H1 (cell line): ENCODE measurements around the gene RASGEF1C. TPM values are rescaled to one million over a fixed set of nuclear protein-coding genes. Genes with fewer than 3 reads are reported as not detected.
A peak's percentile ranks its signal among the peaks of the same experiment; 100 is the strongest.

ENCODE experiments used
- CTCF ChIA-PET: fragments of 300-600 bp; sonication (Branson Sonifier 250); formaldehyde crosslinking; loops from one replicate; lab custom pipeline; 2021; ENCODE audit not compliant: partially characterized antibody; lab: Charles Lee
- POLR2A ChIA-PET: fragments of 300-600 bp; sonication (Branson Sonifier 250); formaldehyde crosslinking; loops from one replicate; lab custom pipeline; 2021; ENCODE audit warnings: inconsistent platforms; ENCODE audit not compliant: partially characterized antibody; lab: Charles Lee
- DNase-seq, 2 experiments: peaks; one replicate each; pipeline versions ENCODE4 v3.0.0 to v3.0.0-alpha.2; 2010 to 2022; ENCODE audit warnings: low spot score in 2 of 2, low read depth in 1 of 2, mixed read lengths in 1 of 2
- FAIRE-seq: peaks from 2 replicates; lab custom pipeline; 2011; peaks lifted over from hg19 to GRCh38; lab: Jason Lieb, UNC
- H2AFZ ChIP-seq: 2 replicates; pipeline ENCODE4 v1.8.1; 2012; ENCODE audit warnings: low read length, inconsistent platforms
- H2AK5ac ChIP-seq: 2 replicates; pipeline ENCODE4 v1.6.1; 2013; ENCODE audit warnings: low read depth, low read length
- H2BK120ac ChIP-seq: replicated peaks from 2 replicates; pipeline ENCODE3; 2013; ENCODE audit warnings: low read depth, low read length, inconsistent platforms
- H2BK12ac ChIP-seq: 2 replicates; pipeline ENCODE4 v1.6.1; 2013; ENCODE audit warnings: low read depth, low read length
- H2BK15ac ChIP-seq: 2 replicates; pipeline ENCODE4 v1.6.1; 2013; ENCODE audit warnings: low read length
- H2BK20ac ChIP-seq: 2 replicates; pipeline ENCODE4 v1.6.1; 2013; ENCODE audit warnings: low read length
- H2BK5ac ChIP-seq: 2 replicates; pipeline ENCODE4 v1.6.1; 2013; ENCODE audit warnings: low read depth, low read length
- H3K14ac ChIP-seq: 2 replicates; pipeline ENCODE4 v1.6.1; 2013; ENCODE audit warnings: inconsistent platforms; ENCODE audit not compliant: insufficient read length
- H3K18ac ChIP-seq: 2 replicates; pipeline ENCODE4 v1.6.1; 2013; ENCODE audit warnings: low read length; ENCODE audit errors: extremely low read depth
- H3K23ac ChIP-seq: 2 replicates; pipeline ENCODE4 v1.6.1; 2013; ENCODE audit warnings: inconsistent platforms; ENCODE audit not compliant: insufficient read length
- H3K23me2 ChIP-seq: 2 replicates; pipeline ENCODE4 v1.6.1; 2013; ENCODE audit warnings: low read depth, low read length
- H3K27ac ChIP-seq: 2 replicates; pipeline ENCODE4 v1.6.1; 2011; ENCODE audit warnings: low read depth, low read length, inconsistent platforms
- H3K27me3 ChIP-seq, 4 experiments: replicated peaks in 1 of 4; 1 replicate in 1 of 4; 2 replicates in 3 of 4; pipeline versions ENCODE4 v1.6.1 to v1.8.1; 2011 to 2013; ENCODE audit warnings: low read length in 3 of 4, mild to moderate bottlenecking in 3 of 4, inconsistent platforms in 2 of 4, mixed read lengths in 2 of 4, moderate library complexity in 1 of 4; ENCODE audit not compliant: control insufficient read depth in 3 of 4, insufficient read depth in 3 of 4; ENCODE audit errors: extremely low read depth in 1 of 4
- H3K36me3 ChIP-seq, 4 experiments: 2 replicates each; pipeline versions ENCODE4 v1.6.1 to v1.8.1; 2011 to 2013; ENCODE audit warnings: mild to moderate bottlenecking in 4 of 4, low read length in 3 of 4, moderate library complexity in 2 of 4, control low read depth in 1 of 4, inconsistent platforms in 1 of 4; ENCODE audit not compliant: insufficient read depth in 4 of 4, control insufficient read depth in 2 of 4
- H3K4ac ChIP-seq: replicated peaks from 2 replicates; pipeline ENCODE3; 2013; ENCODE audit warnings: low read length, low read depth, mixed read lengths, inconsistent platforms; ENCODE audit not compliant: insufficient read length
- H3K4me1 ChIP-seq, 4 experiments: replicated peaks in 1 of 4; 1 replicate in 1 of 4; 2 replicates in 3 of 4; pipeline versions ENCODE4 v1.6.1 to v1.8.1; 2011 to 2013; ENCODE audit warnings: low read length in 3 of 4, inconsistent platforms in 2 of 4, mixed read lengths in 1 of 4; ENCODE audit not compliant: insufficient read depth in 4 of 4, control insufficient read depth in 3 of 4
- H3K4me2 ChIP-seq, 2 experiments: 2 replicates each; pipeline versions ENCODE4 v1.6.1 to v1.8.1; 2011 to 2013; ENCODE audit warnings: low read depth in 2 of 2, low read length in 2 of 2, control low read depth in 1 of 2, inconsistent platforms in 1 of 2, mild to moderate bottlenecking in 1 of 2; ENCODE audit not compliant: insufficient read depth in 1 of 2
- H3K4me3 ChIP-seq, 4 experiments: fragments of 200-600, 300-600 bp in 1 of 4; sonication (generic), shearing (Covaris generic), sonication (Bioruptor Twin) in 1 of 4; 2 replicates each; pipeline versions ENCODE4 v1.5.1 to v1.8.1; 2011 to 2016; ENCODE audit warnings: low read length in 4 of 4, low read depth in 3 of 4, control low read depth in 2 of 4, inconsistent platforms in 2 of 4, mild to moderate bottlenecking in 2 of 4, mixed read lengths in 1 of 4, moderate library complexity in 1 of 4; ENCODE audit not compliant: insufficient read depth in 2 of 4; ENCODE audit errors: extremely low read depth in 1 of 4
- H3K56ac ChIP-seq: replicated peaks from 2 replicates; pipeline ENCODE3; 2013; ENCODE audit warnings: low read depth, mild to moderate bottlenecking, mixed read lengths, low read length, inconsistent platforms; ENCODE audit not compliant: insufficient read length
- H3K79me1 ChIP-seq: 2 replicates; pipeline ENCODE4 v1.6.1; 2013; ENCODE audit warnings: low read depth, low read length, control low read depth
- H3K79me2 ChIP-seq, 2 experiments: 2 replicates each; pipeline versions ENCODE4 v1.6.1 to v1.8.1; 2012 to 2013; ENCODE audit warnings: low read length in 2 of 2, mild to moderate bottlenecking in 2 of 2, inconsistent platforms in 1 of 2; ENCODE audit not compliant: insufficient read depth in 2 of 2, control insufficient read depth in 1 of 2
- H3K9ac ChIP-seq, 4 experiments: replicated peaks in 1 of 4; 1 replicate in 1 of 4; 2 replicates in 3 of 4; pipeline versions ENCODE4 v1.6.1 to v1.8.1; 2011 to 2013; ENCODE audit warnings: low read depth in 3 of 4, low read length in 3 of 4, control low read depth in 2 of 4, mild to moderate bottlenecking in 2 of 4, moderate library complexity in 2 of 4, inconsistent platforms in 1 of 4; ENCODE audit errors: extremely low read depth in 1 of 4
- H3K9me3 ChIP-seq, 2 experiments: 2 replicates each; pipeline versions ENCODE4 v1.6.1 to v1.8.1; 2012 to 2013; ENCODE audit warnings: mild to moderate bottlenecking in 2 of 2, moderate library complexity in 2 of 2, control low read depth in 1 of 2, inconsistent platforms in 1 of 2, low read depth in 1 of 2, low read length in 1 of 2, mixed read lengths in 1 of 2; ENCODE audit not compliant: insufficient read depth in 2 of 2
- H4K20me1 ChIP-seq, 2 experiments: replicated peaks in 1 of 2; 2 replicates each; pipeline versions ENCODE3 to v1.8.1; 2011 to 2013; ENCODE audit warnings: inconsistent platforms in 2 of 2, low read length in 2 of 2, mild to moderate bottlenecking in 1 of 2; ENCODE audit not compliant: insufficient read depth in 2 of 2, control insufficient read depth in 1 of 2
- H4K5ac ChIP-seq: 2 replicates; pipeline ENCODE4 v1.6.1; 2013; ENCODE audit warnings: low read length, low read depth, mixed read lengths, inconsistent platforms; ENCODE audit not compliant: insufficient read length
- H4K8ac ChIP-seq: 2 replicates; pipeline ENCODE4 v1.8.0; 2013; ENCODE audit warnings: mild to moderate bottlenecking, moderate library complexity, low read length, inconsistent platforms; ENCODE audit not compliant: insufficient read depth; ENCODE audit errors: extremely low read depth
- H4K91ac ChIP-seq: replicated peaks from 2 replicates; pipeline ENCODE3; 2013; ENCODE audit warnings: low read length, mixed read lengths, inconsistent platforms; ENCODE audit not compliant: insufficient read length
- ASH2L ChIP-seq: fragments of 200-600, 300-600 bp; sonication (generic); IDR thresholded peaks from one replicate; pipeline ENCODE4 v1.7.1; 2017; ENCODE audit warnings: low read length
- BCL11A ChIP-seq, 2 experiments: IDR thresholded peaks; one replicate each; pipeline ENCODE4 v1.6.1; 2011; ENCODE audit warnings: low read depth in 2 of 2, low read length in 2 of 2, mild to moderate bottlenecking in 2 of 2
- CHD1 ChIP-seq: IDR thresholded peaks from 2 replicates; pipeline ENCODE4 v1.6.1; 2012; ENCODE audit warnings: low read depth, low read length, improper control_type of control experiment
- HDAC2 ChIP-seq, 2 experiments: fragments of 300-600 bp in 1 of 2; sonication (generic) in 1 of 2; IDR thresholded peaks; 2 replicates each; pipeline ENCODE4 v1.6.1; 2011 to 2012; ENCODE audit warnings: low read depth in 2 of 2, low read length in 2 of 2, mild to moderate bottlenecking in 2 of 2, moderate library complexity in 2 of 2, borderline replicate concordance in 1 of 2, inconsistent platforms in 1 of 2
- KDM5A ChIP-seq: fragments of 200-600 bp; IDR thresholded peaks from 2 replicates; pipeline ENCODE4 v1.7.1; 2012; ENCODE audit warnings: mild to moderate bottlenecking, low read length, inconsistent platforms, mixed read lengths
- PHF8 ChIP-seq: fragments of 200-600 bp; sonication (generic); conservative IDR thresholded peaks from 2 replicates; pipeline ENCODE4 v1.7.1; 2012; ENCODE audit warnings: low read depth, mild to moderate bottlenecking, inconsistent platforms, low read length, moderate library complexity
- POLR2A ChIP-seq, 2 experiments: IDR thresholded peaks; 1 replicate in 1 of 2; 2 replicates in 1 of 2; pipeline ENCODE4 v1.6.1; 2011; ENCODE audit warnings: low read depth in 2 of 2, low read length in 2 of 2, mild to moderate bottlenecking in 2 of 2; ENCODE audit errors: control extremely low read depth in 1 of 2
- SP4 ChIP-seq: IDR thresholded peaks from 2 replicates; pipeline ENCODE4 v1.6.1; 2012; ENCODE audit warnings: low read length, inconsistent platforms
- TAF1 ChIP-seq: IDR thresholded peaks from 2 replicates; pipeline ENCODE4 v1.6.1; 2011; ENCODE audit warnings: mild to moderate bottlenecking, low read depth, low read length
- YY1 ChIP-seq: IDR thresholded peaks from 2 replicates; pipeline ENCODE4 v1.6.1; 2011; ENCODE audit warnings: low read depth, mild to moderate bottlenecking, low read length
- WGBS, 2 experiments: shearing (Covaris generic) in 1 of 2; methylation state at CpG; one replicate each; pipeline versions ENCODE4 v1.1.6 to v1.1.7; 2013 to 2015; ENCODE audit warnings: low lambda C conversion rate in 2 of 2, mixed read lengths in 2 of 2, inconsistent platforms in 1 of 2, low coverage in 1 of 2, missing lambda C conversion rate in 1 of 2; ENCODE audit not compliant: insufficient replicate concordance in 2 of 2, insufficient coverage in 1 of 2, insufficient read length in 1 of 2; ENCODE audit errors: extremely low coverage in 1 of 2, missing lambda C conversion rate in 1 of 2; 5-methylcytosine and 5-hydroxymethylcytosine counted together
- polyA plus RNA-seq, 7 experiments: library from polyadenylated mRNA; depleted of rRNA in 3 of 7; stranded (reverse) in 5 of 7; unstranded in 2 of 7; fragments of >200 nt in 5 of 7; fragments of 200-250 nt in 2 of 7; gene quantifications; 1 replicate in 5 of 7; 2 replicates in 1 of 7; 4 replicates in 1 of 7; pipeline versions ENCODE4 v1.2.1 to v1.2.3, GENCODE V29; 2011 to 2013; ENCODE audit warnings: missing spikeins in 2 of 7, mixed read lengths in 2 of 7
- total RNA-seq: library from RNA; stranded (reverse); fragmentation: NEBNext Ultra II Directional; extraction: Animal tissue kit (Norgen Biotek cat#: 25700); gene quantifications from 2 replicates; pipeline ENCODE4 v1.2.1, GENCODE V29; 2021
- TF ChIP-seq, protein P1 (sequence below): IDR thresholded peaks from 2 replicates; pipeline ENCODE4 v1.6.1; 2012; ENCODE audit warnings: low read length, inconsistent platforms

The RASGEF1C gene
- total and polyA plus RNA-seq, 2 of the 8 experiments (the other 6 are each of a cell fraction or from before 2014, with no cell fraction given), result 0.26 to 0.61 TPM

DNA sequence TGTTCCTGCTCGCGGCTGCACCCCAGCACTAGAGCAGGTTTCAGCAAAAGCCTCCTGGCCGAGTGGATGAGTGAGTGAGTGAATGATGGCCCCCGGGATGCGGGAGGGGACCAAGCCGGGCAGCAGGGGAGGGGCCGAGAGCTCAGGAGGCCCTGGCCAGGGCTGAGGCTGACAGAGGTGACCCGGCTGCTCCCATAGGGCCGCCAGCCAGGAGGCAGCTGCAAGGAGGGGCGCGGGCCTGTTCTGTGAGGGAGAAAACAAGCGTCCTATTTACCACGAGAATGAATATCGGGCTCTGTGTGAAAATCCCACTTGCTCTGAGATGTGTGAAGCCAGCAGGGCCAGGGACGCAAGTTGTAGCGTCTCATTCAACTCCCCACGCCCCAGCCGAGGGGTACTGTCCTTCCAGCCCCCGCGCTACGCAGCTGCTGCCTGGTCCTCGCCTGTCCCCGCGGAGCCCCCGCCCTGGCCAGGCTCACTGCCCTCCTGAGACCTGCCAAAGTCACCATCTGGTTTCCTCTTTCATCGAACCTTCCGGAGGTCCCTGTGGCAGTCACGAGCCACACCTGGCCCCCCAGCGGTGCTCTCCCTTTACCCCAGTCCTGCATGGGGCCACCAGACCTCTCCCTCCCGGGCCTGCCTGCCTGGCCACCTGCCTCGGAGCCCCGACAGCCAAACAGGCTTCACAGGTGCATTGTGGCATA, 38.8 kb downstream of the RASGEF1C start:
- WGBS, 2 experiments, result 85% methylated on average over 25 of the region's 32 CpGs; no CpG with 5 or more reads in 1 of the 2 experiments
- Histone ChIP-seq H3K36me3 (no peaks in the 10 kb centered on the region), H4K8ac (peak overlapping the region; percentile 74), H2BK12ac (no peak overlapping the region), H3K23ac (no peak overlapping the region), H2AFZ (no peak overlapping the region), H3K79me2 (no peaks in the 10 kb centered on the region), H2BK5ac (no peak overlapping the region), H3K18ac (no peak overlapping the region), H4K20me1 (no peaks in the 10 kb centered on the region), H3K4me1 (peaks cover 0 to 5% (median under 1%) of the 10 kb centered on the region in 4 experiments; a peak in 1 of 7 replicates), H2BK120ac (no peak overlapping the region), H3K27ac (no peak overlapping the region), H3K23me2 (no peaks in the 10 kb centered on the region), H3K56ac (no peak overlapping the region), H3K9ac (no peak overlapping the region), H4K91ac (peak overlapping the region; percentile 17), H2AK5ac (no peak overlapping the region), H3K4me3 (no peak overlapping the region), H2BK15ac (no peak overlapping the region), H4K5ac (no peak overlapping the region), H2BK20ac (no peak overlapping the region), H3K4ac (no peak overlapping the region), H3K27me3 (no peaks in the 10 kb centered on the region), H3K4me2 (no peak overlapping the region), H3K79me1 (no peaks in the 10 kb centered on the region), H3K14ac (no peak overlapping the region), H3K9me3 (no peaks in the 10 kb centered on the region)
- ChIA-PET CTCF (interaction anchor here (0.8 to 1.2 kb wide), 3 partner anchors 42 to 436 kb away, joined by 3 to 4 read pairs (median 3); no protein-coding TSS in a partner anchor), POLR2A (interaction anchor here (0.7 kb wide), 1 partner anchor 30 kb away, joined by 4 read pairs; no protein-coding TSS in a partner anchor)
- no peak for TF ChIP-seq BCL11A (IDR thresholded peaks at IDR 0.05; ENCODE audit: low read depth in 2 of 2, low read length in 2 of 2)
- TF ChIP-seq, protein P1, sequence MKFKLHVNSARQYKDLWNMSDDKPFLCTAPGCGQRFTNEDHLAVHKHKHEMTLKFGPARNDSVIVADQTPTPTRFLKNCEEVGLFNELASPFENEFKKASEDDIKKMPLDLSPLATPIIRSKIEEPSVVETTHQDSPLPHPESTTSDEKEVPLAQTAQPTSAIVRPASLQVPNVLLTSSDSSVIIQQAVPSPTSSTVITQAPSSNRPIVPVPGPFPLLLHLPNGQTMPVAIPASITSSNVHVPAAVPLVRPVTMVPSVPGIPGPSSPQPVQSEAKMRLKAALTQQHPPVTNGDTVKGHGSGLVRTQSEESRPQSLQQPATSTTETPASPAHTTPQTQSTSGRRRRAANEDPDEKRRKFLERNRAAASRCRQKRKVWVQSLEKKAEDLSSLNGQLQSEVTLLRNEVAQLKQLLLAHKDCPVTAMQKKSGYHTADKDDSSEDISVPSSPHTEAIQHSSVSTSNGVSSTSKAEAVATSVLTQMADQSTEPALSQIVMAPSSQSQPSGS, result no peak
- no peak for TF ChIP-seq YY1
- no peak for TF ChIP-seq POLR2A (IDR thresholded peaks at IDR 0.05; ENCODE audit: control extremely low read depth in 1 of 2, low read depth in 2 of 2, low read length in 2 of 2)
- no peak for TF ChIP-seq PHF8
- TF ChIP-seq SP4, result no peak
- no peak for TF ChIP-seq TAF1
- no peak for TF ChIP-seq CHD1
- no peak for TF ChIP-seq ASH2L
- TF ChIP-seq KDM5A, result no peak
- TF ChIP-seq HDAC2 (IDR thresholded peaks at IDR 0.05; ENCODE audit: borderline replicate concordance in 1 of 2, low read depth in 2 of 2, low read length in 2 of 2), result no peak
- FAIRE-seq (no peak), DNase-seq (no peak)
